Measurements from ENCODE around the gene LDB2. TPM values are rescaled to one million over a fixed set of nuclear protein-coding genes. Genes with fewer than 3 reads are reported as not detected.

The LDB2 gene
- total and polyA plus RNA-seq, 2 donors (not counting 1 experiment from before 2014, with no cell fraction given), result not detected

- Histone ChIP-seq H2AFZ (ENCODE audit: insufficient read depth, low read depth, low read length, poor library complexity, severe bottlenecking) (no peak overlapping the region), H3K4me3 (ENCODE audit: control extremely low read depth in 1 of 5, extremely low read depth in 1 of 5, insufficient read depth in 1 of 5, low read depth in 2 of 5, low read length in 4 of 5) (no peak overlapping the region), H3K4me2 (replicated peaks; ENCODE audit: low read depth, low read length, poor library complexity, severe bottlenecking) (no peak overlapping the region), H3K9me3 (ENCODE audit: control extremely low read depth in 1 of 3, control insufficient read depth in 2 of 3, insufficient read depth in 1 of 3, low read length in 2 of 3) (no peaks in the 10 kb centered on the region), H3K9ac (ENCODE audit: low read length) (no peak overlapping the region), H3K27me3 (replicated peaks in 1 of 4; ENCODE audit: control extremely low read depth in 1 of 4, control insufficient read depth in 3 of 4, insufficient read depth in 4 of 4, low read length in 3 of 4) (no peaks in the 10 kb centered on the region), H3K79me2 (ENCODE audit: control insufficient read depth, insufficient read depth, low read length) (no peaks in the 10 kb centered on the region), H3K36me3 (replicated peaks in 1 of 2; ENCODE audit: control extremely low read depth in 1 of 2, control insufficient read depth in 1 of 2, extremely low read depth in 1 of 2, insufficient read depth in 2 of 2, low read length in 1 of 2) (no peaks in the 10 kb centered on the region), H3K4me1 (ENCODE audit: control insufficient read depth in 2 of 2, insufficient read depth in 2 of 2, low read length in 2 of 2) (no peaks in the 10 kb centered on the region), H3K27ac (ENCODE audit: low read length in 2 of 2) (no peak overlapping the region), H4K20me1 (ENCODE audit: control insufficient read depth, insufficient read depth, low read length, poor library complexity, severe bottlenecking) (no peaks in the 10 kb centered on the region)
- intact Hi-C loops (cut with micrococcal nuclease), result no loop called here
- Mint-ChIP-seq H3K9me3 (ENCODE audit: insufficient read depth) (no peaks in the 10 kb centered on the region), H3K27ac (no peak overlapping the region), H3K4me1 (no peaks in the 10 kb centered on the region), H3K27me3 (no peaks in the 10 kb centered on the region), H3K4me3 (no peak overlapping the region)
- WGBS (ENCODE audit: insufficient coverage), result 0% methylated on average over 1 of the region's 6 CpGs
- ATAC-seq (ENCODE audit: low read depth), result no peak
- TF ChIP-seq CTCF (IDR thresholded peaks at IDR 0.05), result no peak
- TF ChIP-seq EZH2 (IDR thresholded peaks at IDR 0.05; ENCODE audit: borderline replicate concordance, insufficient read depth, low read depth, low read length, poor library complexity, severe bottlenecking), result no peak
- DNase-seq, result no peak
- POLR2A ChIA-PET, result no interaction called here
- CTCF ChIA-PET, result no interaction called here
Observed at GRCh38 chr4:16532240-16532970, 366.0 kb downstream of the LDB2 start.

- H3K9me3 ChIP-seq (ENCODE audit: control extremely low read depth in 1 of 3, control insufficient read depth in 2 of 3, insufficient read depth in 1 of 3, low read length in 2 of 3), result no peaks in the 10 kb centered on the region
- ChIA-PET CTCF (no interaction called here), POLR2A (no interaction called here)
- no peaks in the 10 kb centered on the region for H3K4me1 Mint-ChIP-seq
- H3K4me2 ChIP-seq (replicated peaks; ENCODE audit: low read depth, low read length, poor library complexity, severe bottlenecking), result no peak overlapping the region
- ATAC-seq (ENCODE audit: low read depth), result no peak
- no peak overlapping the region for H2AFZ ChIP-seq (ENCODE audit: insufficient read depth, low read depth, low read length, poor library complexity, severe bottlenecking)
- no peaks in the 10 kb centered on the region for H3K27me3 Mint-ChIP-seq
- H3K36me3 ChIP-seq (replicated peaks in 1 of 2; ENCODE audit: control extremely low read depth in 1 of 2, control insufficient read depth in 1 of 2, extremely low read depth in 1 of 2, insufficient read depth in 2 of 2, low read length in 1 of 2), result no peaks in the 10 kb centered on the region
- DNase-seq, result no peak
- 75% methylated on average over 3 of the region's 3 CpGs for WGBS (ENCODE audit: insufficient coverage)
- H3K4me3 Mint-ChIP-seq, result no peak overlapping the region
- no peak overlapping the region for H3K27ac Mint-ChIP-seq
- no peaks in the 10 kb centered on the region for H3K27me3 ChIP-seq (replicated peaks in 1 of 4; ENCODE audit: control extremely low read depth in 1 of 4, control insufficient read depth in 3 of 4, insufficient read depth in 4 of 4, low read length in 3 of 4)
- H3K4me1 ChIP-seq (ENCODE audit: control insufficient read depth in 2 of 2, insufficient read depth in 2 of 2, low read length in 2 of 2), result no peaks in the 10 kb centered on the region
- no peaks in the 10 kb centered on the region for H3K9me3 Mint-ChIP-seq (ENCODE audit: insufficient read depth)
- H3K9ac ChIP-seq (ENCODE audit: low read length), result no peak overlapping the region
- H3K4me3 ChIP-seq (ENCODE audit: control extremely low read depth in 1 of 5, extremely low read depth in 1 of 5, insufficient read depth in 1 of 5, low read depth in 2 of 5, low read length in 4 of 5), result no peak overlapping the region
- TF ChIP-seq CTCF (IDR thresholded peaks at IDR 0.05) (no peak), EZH2 (IDR thresholded peaks at IDR 0.05; ENCODE audit: borderline replicate concordance, insufficient read depth, low read depth, low read length, poor library complexity, severe bottlenecking) (no peak)
- H3K27ac ChIP-seq (ENCODE audit: low read length in 2 of 2), result no peak overlapping the region
- no peaks in the 10 kb centered on the region for H3K79me2 ChIP-seq (ENCODE audit: control insufficient read depth, insufficient read depth, low read length)
- H4K20me1 ChIP-seq (ENCODE audit: control insufficient read depth, insufficient read depth, low read length, poor library complexity, severe bottlenecking), result no peaks in the 10 kb centered on the region
- intact Hi-C loops (cut with micrococcal nuclease), result no loop called here
Observed at GRCh38 chr4:16530688-16531635, 367.5 kb downstream of the LDB2 start.
